Liver (tissue), 3 donors: Measurements from ENCODE around the gene ANTXR1.

Experiments used
- ATF3 ChIP-seq: IDR thresholded peaks from 2 replicates; pipeline ENCODE4 v1.6.1; 2016; ENCODE audit warnings: antibody characterized with exemption
- CTCF ChIP-seq: fragments of 150-350 bp; IDR thresholded peaks from 2 replicates; pipeline ENCODE4 v1.5.1; 2017; ENCODE audit warnings: improper control_type of control experiment, low read depth, low read length; ENCODE audit not compliant: missing input control
- EGR1 ChIP-seq, 2 donors: IDR thresholded peaks; 2 replicates each; pipeline ENCODE4 v1.6.1; 2016 to 2018; ENCODE audit warnings: antibody characterized with exemption in 2 of 2, low read depth in 2 of 2
- FOXA1 ChIP-seq: IDR thresholded peaks from 2 replicates; pipeline ENCODE4 v1.6.1; 2016; ENCODE audit warnings: antibody characterized with exemption
- GABPA ChIP-seq, 2 donors: IDR thresholded peaks in 1 of 2; conservative IDR thresholded peaks in 1 of 2; 2 replicates each; pipeline ENCODE4 v1.6.1; 2016; ENCODE audit warnings: antibody characterized with exemption in 2 of 2, mild to moderate bottlenecking in 1 of 2, moderate library complexity in 1 of 2
- JUND ChIP-seq, 2 donors: IDR thresholded peaks; 2 replicates each; pipeline ENCODE4 v1.6.1; 2016; ENCODE audit warnings: antibody characterized with exemption in 2 of 2
- MAX ChIP-seq: IDR thresholded peaks from 2 replicates; pipeline ENCODE4 v1.6.1; 2016; ENCODE audit warnings: antibody characterized with exemption
- RAD21 ChIP-seq, 2 donors: IDR thresholded peaks; 2 replicates each; pipeline ENCODE4 v1.6.1; 2016; ENCODE audit warnings: antibody characterized with exemption in 2 of 2, mild to moderate bottlenecking in 2 of 2
- REST ChIP-seq: IDR thresholded peaks from 2 replicates; pipeline ENCODE4 v1.6.1; 2016; ENCODE audit warnings: antibody characterized with exemption, mild to moderate bottlenecking
- SP1 ChIP-seq: IDR thresholded peaks from 2 replicates; pipeline ENCODE4 v1.6.1; 2018; ENCODE audit warnings: antibody characterized with exemption, mild to moderate bottlenecking
- TAF1 ChIP-seq: conservative IDR thresholded peaks from 2 replicates; pipeline ENCODE4 v1.6.1; 2016; ENCODE audit warnings: antibody characterized with exemption, mild to moderate bottlenecking
- YY1 ChIP-seq: IDR thresholded peaks from 2 replicates; pipeline ENCODE4 v1.6.1; 2016; ENCODE audit warnings: antibody characterized with exemption, mild to moderate bottlenecking
- ZBTB33 ChIP-seq: IDR thresholded peaks from 2 replicates; pipeline ENCODE4 v1.6.1; 2016; ENCODE audit warnings: antibody characterized with exemption
- donor health status: healthy.
- donor health status: healthy.

DNA sequence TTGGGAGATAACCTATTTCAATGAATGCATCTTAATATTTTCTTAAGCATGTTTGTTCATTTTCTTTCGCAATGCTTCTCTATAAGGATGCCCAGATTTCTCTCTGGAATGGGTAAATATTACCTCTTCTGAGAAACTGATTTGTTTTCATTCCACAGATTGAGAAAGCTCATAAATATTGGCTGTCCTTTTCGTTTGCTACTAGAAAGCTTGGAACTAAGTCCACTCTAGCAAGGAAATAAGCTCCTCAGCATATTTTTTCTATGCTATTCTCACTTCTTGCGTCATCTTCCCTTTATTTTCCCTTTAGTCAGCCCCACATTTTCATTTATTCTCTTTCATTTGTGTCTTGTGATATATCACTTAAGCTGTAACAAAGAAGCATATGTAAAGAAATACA is 76.3 kb downstream of the ANTXR1 start:
- TF ChIP-seq CTCF (no peak), ATF3 (no peak), YY1 (no peak), FOXA1 (no peak), RAD21 (IDR thresholded peaks at IDR 0.05) (no peak), SP1 (no peak), GABPA (IDR thresholded peaks at IDR 0.05 in 1 of 2, conservative IDR thresholded peaks at IDR 0.05 in 1 of 2) (no peak), REST (no peak), TAF1 (no peak), MAX (no peak), JUND (IDR thresholded peaks at IDR 0.05) (no peak), ZBTB33 (no peak), EGR1 (IDR thresholded peaks at IDR 0.05; ENCODE audit: low read depth in 2 of 2) (no peak)
